CD4-positive, alpha-beta memory T cell (primary cell): Measurements from ENCODE around the gene NMT1. TPM values are rescaled to one million over a fixed set of nuclear protein-coding genes. Genes with fewer than 3 reads are reported as not detected.

Source experiments
- CTCF ChIA-PET: fragments of 350-600 bp; sonication (Branson Sonifier 250); formaldehyde crosslinking; loops from one replicate; lab custom pipeline; 2021; ENCODE audit warnings: inconsistent platforms; ENCODE audit not compliant: partially characterized antibody; lab: Charles Lee
- POLR2A ChIA-PET: fragments of 350-600 bp; sonication (Branson Sonifier 250); formaldehyde crosslinking; loops from one replicate; lab custom pipeline; 2021; ENCODE audit not compliant: partially characterized antibody; lab: Charles Lee
- DNase-seq, 5 donors: peaks; one replicate each; pipeline versions ENCODE4 v3.0.0 to v3.0.0-alpha.2; 2020 to 2022; ENCODE audit warnings: mixed read lengths in 1 of 5
- H3K27ac ChIP-seq: one replicate; pipeline ENCODE4 v1.7.0; 2013; ENCODE audit warnings: low read depth, low read length
- H3K27me3 ChIP-seq: 2 replicates; pipeline ENCODE4 v1.7.0; 2013; ENCODE audit warnings: mild to moderate bottlenecking, low read length, moderate library complexity; ENCODE audit not compliant: insufficient read depth
- H3K36me3 ChIP-seq: 2 replicates; pipeline ENCODE4 v1.7.0; 2013; ENCODE audit warnings: mild to moderate bottlenecking, low read length, moderate library complexity; ENCODE audit not compliant: insufficient read depth
- H3K4me1 ChIP-seq: 2 replicates; pipeline ENCODE4 v1.7.0; 2013; ENCODE audit warnings: mild to moderate bottlenecking, low read length, moderate library complexity; ENCODE audit not compliant: insufficient read depth
- H3K4me3 ChIP-seq, 2 donors: one replicate each; pipeline ENCODE4 v1.7.0; 2013; ENCODE audit warnings: low read length in 2 of 2, mild to moderate bottlenecking in 1 of 2
- H3K9me3 ChIP-seq, 2 donors: one replicate each; pipeline ENCODE4 v1.7.0; 2013; ENCODE audit warnings: low read length in 2 of 2, control low read depth in 1 of 2; ENCODE audit not compliant: control insufficient read depth in 1 of 2
- H3K27ac Mint-ChIP-seq, 7 donors: one replicate each; pipeline ENCODE4 v1.8.0; 2020 to 2021; ENCODE audit warnings: mixed read lengths in 7 of 7, mild to moderate bottlenecking in 6 of 7, inconsistent platforms in 3 of 7, moderate library complexity in 3 of 7
- H3K27me3 Mint-ChIP-seq, 2 donors: one replicate each; pipeline ENCODE4 v1.8.0; 2020 to 2021; ENCODE audit warnings: mixed read lengths in 2 of 2
- H3K36me3 Mint-ChIP-seq, 2 donors: one replicate each; pipeline ENCODE4 v1.8.0; 2020 to 2021; ENCODE audit warnings: mixed read lengths in 2 of 2, inconsistent platforms in 1 of 2, mild to moderate bottlenecking in 1 of 2
- H3K4me1 Mint-ChIP-seq, 4 donors: one replicate each; pipeline ENCODE4 v1.8.0; 2020 to 2021; ENCODE audit warnings: mixed read lengths in 4 of 4, mild to moderate bottlenecking in 1 of 4
- H3K4me3 Mint-ChIP-seq, 8 donors: one replicate each; pipeline ENCODE4 v1.8.0; 2020 to 2021; ENCODE audit warnings: mixed read lengths in 8 of 8, mild to moderate bottlenecking in 7 of 8, moderate library complexity in 6 of 8, inconsistent platforms in 3 of 8
- H3K9me3 Mint-ChIP-seq, 8 donors: one replicate each; pipeline ENCODE4 v1.8.0; 2020 to 2021; ENCODE audit warnings: mixed read lengths in 8 of 8, mild to moderate bottlenecking in 5 of 8, inconsistent platforms in 3 of 8, moderate library complexity in 1 of 8
- intact Hi-C: fragments of 100-400 bp; cut with micrococcal nuclease; formaldehyde crosslinking; loops from one replicate; pipeline ENCODE4 v1.15.1; 2023
- polyA plus RNA-seq, 2 donors: library from polyadenylated mRNA; unstranded; fragments of 300-500 nt; fragmentation: Illumina TruSeq; gene quantifications; one replicate each; pipeline ENCODE4 v1.2.3, GENCODE V29; 2021
- total RNA-seq, 2 experiments: library from RNA; stranded (reverse); gene quantifications; one replicate each; pipeline ENCODE4 v1.2.3, GENCODE V29; 2021

The NMT1 gene
- total and polyA plus RNA-seq, 4 experiments from 2014 or later, result 56.2 to 126 (median 100) TPM

DNA sequence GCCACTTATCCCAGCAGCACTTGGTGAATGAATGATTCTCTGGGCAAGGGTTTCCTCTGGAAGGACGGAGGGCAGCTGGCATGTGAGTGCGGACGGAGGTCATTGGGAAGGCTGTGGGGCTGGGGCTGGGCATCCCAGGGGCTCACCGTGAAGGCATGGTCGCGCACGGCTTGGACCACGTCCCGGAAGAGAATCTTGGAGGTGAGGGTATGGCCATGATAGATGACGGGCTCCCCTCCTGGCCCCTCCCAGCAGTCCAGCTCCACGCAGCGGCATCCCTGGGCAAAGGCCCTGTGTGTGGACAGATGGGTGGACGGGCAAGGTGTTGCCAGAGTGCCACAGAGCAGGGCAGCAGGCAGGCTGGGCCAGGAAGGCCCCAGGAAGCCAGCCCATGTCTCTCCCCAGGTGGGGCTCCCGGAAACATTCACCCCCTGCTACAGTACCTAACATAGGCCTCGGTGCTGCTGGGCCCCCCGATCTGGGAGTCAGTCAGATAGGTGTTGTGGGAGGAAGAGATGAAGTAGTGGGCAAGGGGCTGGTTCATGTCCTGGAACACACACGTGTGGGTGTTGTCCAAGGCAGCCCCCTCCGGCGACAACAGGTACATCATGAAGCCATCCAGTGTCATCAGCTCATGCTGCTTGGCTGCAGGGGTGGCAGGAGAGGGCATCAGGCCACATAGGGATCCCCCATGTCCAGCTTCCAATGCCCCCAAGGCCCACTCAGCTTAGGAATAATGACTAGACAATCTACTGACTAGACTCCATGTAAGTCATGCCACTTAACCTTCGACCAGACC is 56.9 kb downstream of the NMT1 start:
- H3K36me3 ChIP-seq, result no peaks in the 10 kb centered on the region
- DNase-seq, result peak in 1 of 5 donors; percentile 14
- H3K4me3 ChIP-seq, result no peak overlapping the region
- H3K4me3 Mint-ChIP-seq, result no peak overlapping the region
- peaks cover 0 to 1% (median 0%) of the 10 kb centered on the region in 4 donors for H3K4me1 Mint-ChIP-seq
- intact Hi-C loops, result no loop called here
- no peaks in the 10 kb centered on the region for H3K9me3 Mint-ChIP-seq
- ChIA-PET POLR2A (no interaction called here), CTCF (interaction anchor here (1.2 to 4.2 kb wide), 3 partner anchors 17 to 80 kb away, joined by 4 to 15 read pairs (median 7); partner anchors contain the start of gene ACBD4)
- H3K36me3 Mint-ChIP-seq, result no peaks in the 10 kb centered on the region
- H3K27me3 ChIP-seq, result no peaks in the 10 kb centered on the region
- H3K27ac Mint-ChIP-seq, result no peak overlapping the region
- H3K4me1 ChIP-seq, result no peaks in the 10 kb centered on the region
- no peaks in the 10 kb centered on the region for H3K27me3 Mint-ChIP-seq
- no peaks in the 10 kb centered on the region for H3K9me3 ChIP-seq
- no peak overlapping the region for H3K27ac ChIP-seq

- POLR2A ChIA-PET, result no interaction called here
- H3K4me3 Mint-ChIP-seq, result no peak overlapping the region
- CTCF ChIA-PET, result interaction anchor here (3.0 to 4.2 kb wide), 2 partner anchors 17 to 19 kb away, joined by 7 to 15 read pairs; partner anchors contain the start of gene ACBD4
- no peak overlapping the region for H3K4me3 ChIP-seq
- no peaks in the 10 kb centered on the region for H3K36me3 Mint-ChIP-seq
- no peaks in the 10 kb centered on the region for H3K9me3 Mint-ChIP-seq
- peak in 1 of 5 donors; percentile 24 for DNase-seq
- no peaks in the 10 kb centered on the region for H3K36me3 ChIP-seq
- no peaks in the 10 kb centered on the region for H3K4me1 ChIP-seq
- peaks cover 0 to 4% (median 0%) of the 10 kb centered on the region in 4 donors for H3K4me1 Mint-ChIP-seq
- H3K27ac Mint-ChIP-seq, result no peak overlapping the region
- intact Hi-C loops, result no loop called here
- H3K27ac ChIP-seq, result no peak overlapping the region
- no peaks in the 10 kb centered on the region for H3K9me3 ChIP-seq
- no peaks in the 10 kb centered on the region for H3K27me3 Mint-ChIP-seq
- no peaks in the 10 kb centered on the region for H3K27me3 ChIP-seq
These were observed 57.6 kb downstream of the NMT1 start for GRCh38 chr17:45118691-45119090.

GRCh38 chr17:45119964-45120363 is 58.8 kb downstream of the NMT1 start:
- intact Hi-C loops, result no loop called here
- Mint-ChIP-seq H3K27ac (no peak overlapping the region), H3K4me1 (peaks cover 0 to 8% (median 1%) of the 10 kb centered on the region in 4 donors), H3K27me3 (no peaks in the 10 kb centered on the region), H3K4me3 (no peak overlapping the region), H3K9me3 (no peaks in the 10 kb centered on the region), H3K36me3 (no peaks in the 10 kb centered on the region)
- H3K4me1 ChIP-seq, result peaks cover 5% of the 10 kb centered on the region
- peak in 1 of 5 donors; percentile 17 for DNase-seq
- no peaks in the 10 kb centered on the region for H3K36me3 ChIP-seq
- ChIA-PET POLR2A (no interaction called here), CTCF (interaction anchor here (4.2 kb wide), 1 partner anchor 15 kb away, joined by 15 read pairs; the partner anchor contains the start of gene ACBD4)
- H3K27me3 ChIP-seq, result no peaks in the 10 kb centered on the region
- H3K4me3 ChIP-seq, result no peak overlapping the region
- no peak overlapping the region for H3K27ac ChIP-seq
- H3K9me3 ChIP-seq, result no peaks in the 10 kb centered on the region

- no peak overlapping the region for H3K27ac Mint-ChIP-seq
These were observed 59.4 kb downstream of the NMT1 start for GRCh38 chr17:45120558-45120957.

DNA sequence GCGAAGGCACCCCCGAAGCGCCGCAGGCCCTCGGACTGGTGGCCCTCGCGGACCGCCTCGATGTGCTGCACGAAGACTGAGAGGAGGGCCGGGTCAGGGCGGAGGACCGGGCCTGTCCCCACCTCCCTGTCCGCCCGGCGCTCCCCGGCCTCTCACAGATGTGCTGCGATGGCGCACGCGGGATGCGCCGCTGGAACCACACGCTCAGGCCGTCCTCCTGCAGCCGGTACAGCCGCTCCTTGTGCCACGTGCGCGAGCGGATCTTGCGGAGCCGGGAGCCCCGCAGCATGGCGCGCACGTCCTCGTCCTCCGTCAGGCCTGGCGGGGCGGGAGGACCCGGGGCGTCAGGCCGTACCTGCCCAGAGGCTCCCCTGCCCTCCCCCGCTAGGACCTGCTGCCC is 59.9 kb downstream of the NMT1 start:
- Histone ChIP-seq H3K36me3 (no peaks in the 10 kb centered on the region), H3K27ac (no peak overlapping the region), H3K4me1 (peaks cover 5% of the 10 kb centered on the region), H3K27me3 (no peaks in the 10 kb centered on the region), H3K4me3 (no peak overlapping the region), H3K9me3 (no peaks in the 10 kb centered on the region)
- peaks cover 0 to 8% (median 1%) of the 10 kb centered on the region in 4 donors for H3K4me1 Mint-ChIP-seq
- H3K27me3 Mint-ChIP-seq, result no peaks in the 10 kb centered on the region
- no peak for DNase-seq
- no peak overlapping the region for H3K4me3 Mint-ChIP-seq
- H3K27ac Mint-ChIP-seq, result no peak overlapping the region
- no peaks in the 10 kb centered on the region for H3K9me3 Mint-ChIP-seq
- POLR2A ChIA-PET, result no interaction called here
- CTCF ChIA-PET, result no interaction called here
- H3K36me3 Mint-ChIP-seq, result no peaks in the 10 kb centered on the region
- intact Hi-C loops, result no loop called here

More at GRCh38 chr17:45120558-45120957, 59.4 kb downstream of the NMT1 start:
- no peak overlapping the region for H3K4me3 Mint-ChIP-seq
- H3K9me3 Mint-ChIP-seq, result no peaks in the 10 kb centered on the region
- H3K4me1 ChIP-seq, result peaks cover 5% of the 10 kb centered on the region
- no peak overlapping the region for H3K4me3 ChIP-seq
- CTCF ChIA-PET, result interaction anchor here (4.2 kb wide), 1 partner anchor 15 kb away, joined by 15 read pairs; the partner anchor contains the start of gene ACBD4
- no peaks in the 10 kb centered on the region for H3K27me3 Mint-ChIP-seq
- no peaks in the 10 kb centered on the region for H3K36me3 ChIP-seq
- H3K9me3 ChIP-seq, result no peaks in the 10 kb centered on the region
- H3K4me1 Mint-ChIP-seq, result peaks cover 0 to 8% (median 1%) of the 10 kb centered on the region in 4 donors
- no peaks in the 10 kb centered on the region for H3K36me3 Mint-ChIP-seq
- H3K27me3 ChIP-seq, result no peaks in the 10 kb centered on the region
- no peak overlapping the region for H3K27ac ChIP-seq
- intact Hi-C loops, result no loop called here
- POLR2A ChIA-PET, result no interaction called here
- peak in 1 of 5 donors; percentile 4 for DNase-seq

GRCh38 chr17:45123076-45123770 is 62.1 kb downstream of the NMT1 start:
- no peak overlapping the region for H3K4me3 ChIP-seq

More at GRCh38 chr17:45123076-45123770, 62.1 kb downstream of the NMT1 start:
- ChIA-PET CTCF (interaction anchor here (1.0 to 5.1 kb wide), 2 partner anchors 12 to 75 kb away, joined by 4 to 17 read pairs; partner anchors contain the start of gene ACBD4), POLR2A (no interaction called here)
- Mint-ChIP-seq H3K4me1 (peaks cover 0 to 8% (median 1%) of the 10 kb centered on the region in 4 donors), H3K27me3 (no peaks in the 10 kb centered on the region), H3K36me3 (no peaks in the 10 kb centered on the region), H3K27ac (peak overlapping the region in 1 of 7 donors; percentile 35), H3K9me3 (no peaks in the 10 kb centered on the region), H3K4me3 (no peak overlapping the region)
- H3K36me3 ChIP-seq, result no peaks in the 10 kb centered on the region
- no peaks in the 10 kb centered on the region for H3K27me3 ChIP-seq
- peak in 1 of 5 donors; percentile 19 for DNase-seq
- intact Hi-C loops, result no loop called here
- H3K27ac ChIP-seq, result no peak overlapping the region
- H3K9me3 ChIP-seq, result no peaks in the 10 kb centered on the region
- H3K4me1 ChIP-seq, result peaks cover 5% of the 10 kb centered on the region
